ENCODE measurements around the gene MRPL39. TPM values are rescaled to one million over a fixed set of nuclear protein-coding genes. Genes with fewer than 3 reads are reported as not detected.

The MRPL39 gene
- total and polyA plus RNA-seq, 4 donors = 19.2 to 35.7 (median 24.4) TPM

DNA sequence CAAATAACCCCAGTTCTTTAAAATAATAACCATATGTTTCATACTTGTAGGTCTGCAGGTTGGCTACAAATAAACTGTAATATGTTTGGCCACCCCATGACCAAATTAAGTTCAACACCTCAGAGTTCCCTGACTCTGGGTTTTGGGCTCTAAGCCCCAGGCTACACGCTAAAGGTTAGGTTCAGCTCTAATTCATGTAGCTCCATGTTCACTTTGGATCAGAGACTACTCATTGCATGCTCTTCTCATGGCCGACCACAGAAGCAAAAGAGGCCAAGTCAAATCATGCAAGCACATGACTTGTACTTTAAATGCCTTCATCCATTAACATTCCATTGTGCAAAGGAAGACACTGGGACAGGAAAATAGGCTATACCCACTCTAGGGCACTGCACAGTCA, 66.2 kb downstream of the MRPL39 start:
- Histone ChIP-seq H3K9me3 (ENCODE audit: control insufficient read depth in 4 of 4, low read length in 3 of 4) (peaks cover 0 to 10% (median under 1%) of the 10 kb centered on the region in 4 donors), H3K27ac (ENCODE audit: low read depth in 1 of 2, low read length in 2 of 2) (no peak overlapping the region), H3K36me3 (ENCODE audit: control insufficient read depth in 4 of 4, insufficient read depth in 3 of 4, low read depth in 1 of 4, low read length in 3 of 4) (no peaks in the 10 kb centered on the region), H3K4me1 (ENCODE audit: control insufficient read depth in 4 of 4, insufficient read depth in 4 of 4, low read length in 3 of 4) (no peaks in the 10 kb centered on the region), H3K4me3 (ENCODE audit: low read depth in 1 of 3, low read length in 3 of 3) (no peak overlapping the region), H3K9ac (ENCODE audit: low read depth in 1 of 2, low read length in 2 of 2) (no peak overlapping the region), H3K27me3 (ENCODE audit: control insufficient read depth in 4 of 4, insufficient read depth in 4 of 4, low read length in 3 of 4) (no peaks in the 10 kb centered on the region)
- TF ChIP-seq FOXA1 (IDR thresholded peaks at IDR 0.05) (no peak), FOXA2 (IDR thresholded peaks at IDR 0.05) (no peak), RXRA (IDR thresholded peaks at IDR 0.05) (no peak)
- WGBS = 83% methylated on average over 2 of the region's 2 CpGs
- DNase-seq (ENCODE audit: low spot score) = no peak

DNA sequence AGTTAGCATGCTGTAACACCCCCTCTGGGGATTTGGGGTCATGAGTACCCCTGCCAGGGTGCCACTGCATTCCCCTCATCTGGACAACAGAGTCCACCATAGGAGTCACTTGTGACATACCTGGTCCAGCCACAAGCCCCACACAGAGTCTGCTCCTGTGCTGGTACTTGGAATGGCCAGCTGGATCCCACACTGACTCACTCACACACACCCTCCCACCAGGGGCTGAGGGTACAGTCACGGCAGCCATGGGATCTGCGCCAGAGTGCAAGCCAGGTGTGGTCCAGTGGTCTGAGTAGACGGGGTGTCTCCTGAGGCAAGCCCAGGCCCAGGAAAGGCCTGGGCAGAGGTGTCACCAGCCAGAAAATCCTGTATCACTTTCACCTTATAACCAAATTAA, 67.7 kb downstream of the MRPL39 start:
- no peak for TF ChIP-seq FOXA1 (IDR thresholded peaks at IDR 0.05)
- TF ChIP-seq JUND (IDR thresholded peaks at IDR 0.05) = no peak
- TF ChIP-seq NR2F2 (IDR thresholded peaks at IDR 0.05) = no peak
- DNase-seq (ENCODE audit: low spot score) = no peak
- H3K4me1 ChIP-seq (ENCODE audit: control insufficient read depth in 4 of 4, insufficient read depth in 4 of 4, low read length in 3 of 4) = no peaks in the 10 kb centered on the region
- H3K9me3 ChIP-seq (ENCODE audit: control insufficient read depth in 4 of 4, low read length in 3 of 4) = peaks cover 0 to 10% (median under 1%) of the 10 kb centered on the region in 4 donors
- no peaks in the 10 kb centered on the region for H3K36me3 ChIP-seq (ENCODE audit: control insufficient read depth in 4 of 4, insufficient read depth in 3 of 4, low read depth in 1 of 4, low read length in 3 of 4)
- 89% methylated on average over 3 of the region's 3 CpGs for WGBS
- no peak overlapping the region for H3K4me3 ChIP-seq (ENCODE audit: low read depth in 1 of 3, low read length in 3 of 3)
- no peak overlapping the region for H3K9ac ChIP-seq (ENCODE audit: low read depth in 1 of 2, low read length in 2 of 2)
- no peaks in the 10 kb centered on the region for H3K27me3 ChIP-seq (ENCODE audit: control insufficient read depth in 4 of 4, insufficient read depth in 4 of 4, low read length in 3 of 4)
- H3K27ac ChIP-seq (ENCODE audit: low read depth in 1 of 2, low read length in 2 of 2) = no peak overlapping the region

DNA sequence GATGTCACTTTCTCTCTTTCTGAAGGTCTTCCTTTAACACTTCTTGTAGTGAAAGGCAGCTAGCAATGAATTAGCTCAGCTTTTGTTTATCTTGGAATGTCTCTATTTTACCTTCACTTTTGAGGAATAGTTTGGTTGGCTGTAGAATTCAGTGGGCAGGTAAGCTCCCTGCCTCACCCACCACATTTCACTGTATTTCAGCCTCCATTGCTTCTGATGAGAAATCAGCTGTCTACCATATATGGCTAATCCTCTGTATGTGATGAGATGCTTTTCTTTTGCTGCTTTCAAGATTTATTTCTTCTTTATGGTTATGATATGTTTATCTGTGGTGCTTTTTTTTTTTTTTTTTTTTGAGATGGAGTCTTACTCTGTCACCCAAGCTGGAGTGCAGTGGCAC, 70.1 kb downstream of the MRPL39 start:
- Histone ChIP-seq H3K27ac (ENCODE audit: low read depth in 1 of 2, low read length in 2 of 2) (no peak overlapping the region), H3K4me3 (ENCODE audit: low read depth in 1 of 3, low read length in 3 of 3) (no peak overlapping the region), H3K9me3 (ENCODE audit: control insufficient read depth in 4 of 4, low read length in 3 of 4) (peaks cover 0 to 10% (median under 1%) of the 10 kb centered on the region in 4 donors), H3K9ac (ENCODE audit: low read depth in 1 of 2, low read length in 2 of 2) (no peak overlapping the region), H3K4me1 (ENCODE audit: control insufficient read depth in 4 of 4, insufficient read depth in 4 of 4, low read length in 3 of 4) (no peaks in the 10 kb centered on the region), H3K36me3 (ENCODE audit: control insufficient read depth in 4 of 4, insufficient read depth in 3 of 4, low read depth in 1 of 4, low read length in 3 of 4) (no peaks in the 10 kb centered on the region), H3K27me3 (ENCODE audit: control insufficient read depth in 4 of 4, insufficient read depth in 4 of 4, low read length in 3 of 4) (no peaks in the 10 kb centered on the region)
- DNase-seq (ENCODE audit: low spot score) = no peak
- TF ChIP-seq NR2F2 (IDR thresholded peaks at IDR 0.05) = no peak
- TF ChIP-seq SP1 (IDR thresholded peaks at IDR 0.05) = no peak
- no peak for TF ChIP-seq RXRA (IDR thresholded peaks at IDR 0.05)
- TF ChIP-seq TAF1 (conservative IDR thresholded peaks at IDR 0.05) = no peak
- TF ChIP-seq, protein P1, sequence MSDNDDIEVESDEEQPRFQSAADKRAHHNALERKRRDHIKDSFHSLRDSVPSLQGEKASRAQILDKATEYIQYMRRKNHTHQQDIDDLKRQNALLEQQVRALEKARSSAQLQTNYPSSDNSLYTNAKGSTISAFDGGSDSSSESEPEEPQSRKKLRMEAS (IDR thresholded peaks at IDR 0.05) = no peak
- TF ChIP-seq GABPA (IDR thresholded peaks at IDR 0.05 in 1 of 2, conservative IDR thresholded peaks at IDR 0.05 in 1 of 2) = no peak
- no peak for TF ChIP-seq JUND (IDR thresholded peaks at IDR 0.05)
- TF ChIP-seq HNF4G (IDR thresholded peaks at IDR 0.05) = no peak
- no peak for TF ChIP-seq YY1 (IDR thresholded peaks at IDR 0.05)
- no peak for TF ChIP-seq FOXA2 (IDR thresholded peaks at IDR 0.05)
- TF ChIP-seq EGR1 (IDR thresholded peaks at IDR 0.05; ENCODE audit: low read depth in 2 of 2) = no peak
- TF ChIP-seq, protein P2, sequence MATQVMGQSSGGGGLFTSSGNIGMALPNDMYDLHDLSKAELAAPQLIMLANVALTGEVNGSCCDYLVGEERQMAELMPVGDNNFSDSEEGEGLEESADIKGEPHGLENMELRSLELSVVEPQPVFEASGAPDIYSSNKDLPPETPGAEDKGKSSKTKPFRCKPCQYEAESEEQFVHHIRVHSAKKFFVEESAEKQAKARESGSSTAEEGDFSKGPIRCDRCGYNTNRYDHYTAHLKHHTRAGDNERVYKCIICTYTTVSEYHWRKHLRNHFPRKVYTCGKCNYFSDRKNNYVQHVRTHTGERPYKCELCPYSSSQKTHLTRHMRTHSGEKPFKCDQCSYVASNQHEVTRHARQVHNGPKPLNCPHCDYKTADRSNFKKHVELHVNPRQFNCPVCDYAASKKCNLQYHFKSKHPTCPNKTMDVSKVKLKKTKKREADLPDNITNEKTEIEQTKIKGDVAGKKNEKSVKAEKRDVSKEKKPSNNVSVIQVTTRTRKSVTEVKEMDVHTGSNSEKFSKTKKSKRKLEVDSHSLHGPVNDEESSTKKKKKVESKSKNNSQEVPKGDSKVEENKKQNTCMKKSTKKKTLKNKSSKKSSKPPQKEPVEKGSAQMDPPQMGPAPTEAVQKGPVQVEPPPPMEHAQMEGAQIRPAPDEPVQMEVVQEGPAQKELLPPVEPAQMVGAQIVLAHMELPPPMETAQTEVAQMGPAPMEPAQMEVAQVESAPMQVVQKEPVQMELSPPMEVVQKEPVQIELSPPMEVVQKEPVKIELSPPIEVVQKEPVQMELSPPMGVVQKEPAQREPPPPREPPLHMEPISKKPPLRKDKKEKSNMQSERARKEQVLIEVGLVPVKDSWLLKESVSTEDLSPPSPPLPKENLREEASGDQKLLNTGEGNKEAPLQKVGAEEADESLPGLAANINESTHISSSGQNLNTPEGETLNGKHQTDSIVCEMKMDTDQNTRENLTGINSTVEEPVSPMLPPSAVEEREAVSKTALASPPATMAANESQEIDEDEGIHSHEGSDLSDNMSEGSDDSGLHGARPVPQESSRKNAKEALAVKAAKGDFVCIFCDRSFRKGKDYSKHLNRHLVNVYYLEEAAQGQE (IDR thresholded peaks at IDR 0.05) = no peak

Data from liver (tissue), 9 donors.